OCI-LY3 (cell line): ENCODE data around the gene TEX14.

Experiments
- H2AFZ ChIP-seq: fragments of 200-600, 300-600 bp; shearing (Covaris generic); 2 replicates; pipeline ENCODE4 v1.6.0; 2014; ENCODE audit warnings: antibody characterized with exemption, low read depth, low read length
- H3K27ac ChIP-seq: fragments of 200-600, 300-600 bp; sonication (generic); 2 replicates; pipeline ENCODE4 v1.5.1; 2014; ENCODE audit warnings: mild to moderate bottlenecking, low read length, moderate library complexity, mixed read lengths
- H3K27me3 ChIP-seq: fragments of 200-600, 300-600 bp; sonication (generic); 2 replicates; pipeline ENCODE4 v1.6.1; 2014; ENCODE audit warnings: low read depth, low read length, mixed read lengths
- H3K36me3 ChIP-seq: fragments of 200-600, 300-600 bp; sonication (generic); replicated peaks from 2 replicates; pipeline ENCODE3; 2014; ENCODE audit warnings: low read depth, low read length, mixed read lengths
- H3K4me1 ChIP-seq: fragments of 300-600, 200-600 bp; sonication (generic); 2 replicates; pipeline ENCODE4 v1.6.1; 2014; ENCODE audit warnings: low read length, mixed read lengths
- H3K4me2 ChIP-seq: fragments of 200-600, 300-600 bp; sonication (generic); 2 replicates; pipeline ENCODE4 v1.6.1; 2014; ENCODE audit warnings: low read length, mixed read lengths
- H3K4me3 ChIP-seq: fragments of 300-600, 200-600 bp; sonication (generic); 2 replicates; pipeline ENCODE4 v1.5.1; 2014; ENCODE audit warnings: antibody characterized with exemption, mild to moderate bottlenecking, low read length, moderate library complexity
- H3K79me2 ChIP-seq: fragments of 300-600, 200-600 bp; shearing (Covaris generic); 2 replicates; pipeline ENCODE4 v1.6.1; 2014; ENCODE audit warnings: mild to moderate bottlenecking, low read length, mixed read lengths
- H3K9ac ChIP-seq: fragments of 300-600, 200-600 bp; shearing (Covaris generic); 2 replicates; pipeline ENCODE4 v1.6.0; 2014; ENCODE audit warnings: mild to moderate bottlenecking, low read length, moderate library complexity
- H3K9me3 ChIP-seq: fragments of 200-600, 300-600 bp; shearing (Covaris generic); 2 replicates; pipeline ENCODE4 v1.6.1; 2014; ENCODE audit warnings: low read length, mixed read lengths; ENCODE audit not compliant: insufficient read depth
- H4K20me1 ChIP-seq: fragments of 200-600, 300-600 bp; sonication (generic); 2 replicates; pipeline ENCODE4 v1.6.1; 2016; ENCODE audit warnings: low read length, mixed read lengths; ENCODE audit not compliant: insufficient read depth
- CTCF ChIP-seq: fragments of 200-600, 300-600 bp; sonication (generic); IDR thresholded peaks from 2 replicates; pipeline ENCODE4 v1.5.1; 2014; ENCODE audit warnings: antibody characterized with exemption, low read length, low read depth
- EZH2phosphoT487 ChIP-seq: fragments of 200-600 bp; shearing (Covaris generic); IDR thresholded peaks from 2 replicates; pipeline ENCODE4 v1.6.1; 2018; ENCODE audit warnings: antibody characterized with exemption, mixed run types, low read depth

Gene TEX14

DNA sequence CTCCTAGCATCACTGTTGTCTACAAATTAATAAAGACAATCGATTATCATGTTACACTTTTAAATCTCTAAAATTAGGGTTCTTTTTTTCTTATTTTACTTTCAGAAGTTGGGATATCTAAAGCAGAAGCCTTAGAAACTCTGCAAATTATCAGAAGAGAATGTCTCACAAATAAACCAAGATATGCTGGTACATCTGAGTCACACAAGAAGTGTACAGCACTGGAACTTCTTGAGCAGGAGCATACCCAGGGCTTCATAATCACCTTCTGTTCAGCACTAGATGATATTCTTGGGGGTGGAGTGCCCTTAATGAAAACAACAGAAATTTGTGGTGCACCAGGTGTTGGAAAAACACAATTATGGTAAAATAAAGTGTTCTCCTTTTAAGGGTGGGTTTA is 3.0 kb upstream of the TEX14 start:
- H2AFZ ChIP-seq, result no peak overlapping the region
- H3K27ac ChIP-seq, result no peak overlapping the region
- H3K9ac ChIP-seq, result no peak overlapping the region
- H3K27me3 ChIP-seq, result no peaks in the 10 kb centered on the region
- peaks cover 22% of the 10 kb centered on the region for H3K4me1 ChIP-seq
- TF ChIP-seq EZH2phosphoT487, result no peak
- TF ChIP-seq CTCF, result no peak
- H3K9me3 ChIP-seq, result no peaks in the 10 kb centered on the region
- H3K4me3 ChIP-seq, result no peak overlapping the region
- no peaks in the 10 kb centered on the region for H4K20me1 ChIP-seq
- H3K4me2 ChIP-seq, result no peak overlapping the region
- peaks cover 27% of the 10 kb centered on the region for H3K36me3 ChIP-seq
- peaks cover 32% of the 10 kb centered on the region for H3K79me2 ChIP-seq

DNA sequence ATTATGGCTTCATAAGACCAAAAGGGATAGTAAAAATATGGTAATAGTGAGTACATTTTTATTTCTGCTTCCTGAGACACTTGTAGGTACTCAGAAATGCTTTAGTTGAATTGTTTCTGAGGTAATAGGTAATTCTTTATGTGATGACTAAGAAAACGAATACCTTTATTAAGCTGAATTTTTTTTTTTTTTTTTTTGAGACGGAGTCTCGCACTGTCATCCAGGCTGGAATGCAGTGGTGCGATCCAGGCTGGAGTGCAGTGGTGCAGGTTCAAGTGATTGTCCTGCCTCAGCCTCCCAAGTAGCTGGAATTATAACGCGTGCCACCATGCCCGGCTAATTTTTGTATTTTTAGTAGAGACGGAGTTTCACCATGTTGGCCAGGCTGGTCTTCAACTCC is 2.5 kb upstream of the TEX14 start:
- H3K27ac ChIP-seq, result no peak overlapping the region
- peaks cover 22% of the 10 kb centered on the region for H3K4me1 ChIP-seq
- no peak overlapping the region for H2AFZ ChIP-seq
- H3K79me2 ChIP-seq, result peaks cover 32% of the 10 kb centered on the region
- TF ChIP-seq EZH2phosphoT487, result no peak
- no peak for TF ChIP-seq CTCF
- no peaks in the 10 kb centered on the region for H3K9me3 ChIP-seq
- no peaks in the 10 kb centered on the region for H4K20me1 ChIP-seq
- no peak overlapping the region for H3K9ac ChIP-seq
- peaks cover 21% of the 10 kb centered on the region for H3K36me3 ChIP-seq
- no peak overlapping the region for H3K4me3 ChIP-seq
- peak overlapping the region; percentile 88; the same call in 1 of the 2 replicates for H3K4me2 ChIP-seq
- no peaks in the 10 kb centered on the region for H3K27me3 ChIP-seq

- peak overlapping the region; percentile 87 for H3K9ac ChIP-seq
- no peak overlapping the region for H2AFZ ChIP-seq
- H3K27me3 ChIP-seq, result no peaks in the 10 kb centered on the region
Observed at GRCh38 chr17:58693751-58694150, 1.9 kb upstream of the TEX14 start.

DNA sequence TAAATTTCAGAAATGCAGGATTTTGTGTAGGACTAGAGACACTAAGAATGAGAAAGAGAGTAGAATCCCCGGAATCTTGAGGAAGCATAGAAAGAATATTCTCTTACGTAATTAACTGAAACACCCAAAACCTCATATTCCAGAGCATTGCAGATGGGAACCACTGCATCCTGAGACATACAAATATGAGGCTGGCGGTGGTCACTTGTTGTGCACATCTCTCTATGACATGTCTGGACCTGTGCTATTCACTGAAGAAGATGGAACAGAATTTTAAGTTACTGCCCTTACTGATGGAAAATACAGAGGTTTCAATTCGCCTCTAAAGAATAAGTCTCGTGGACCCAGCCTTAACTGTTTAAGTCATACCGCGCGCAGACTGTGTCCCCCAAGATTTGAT is 1.4 kb upstream of the TEX14 start:
- TF ChIP-seq CTCF (no peak), EZH2phosphoT487 (no peak)
- H3K4me2 ChIP-seq, result peak overlapping the region; percentile 88
- H3K9ac ChIP-seq, result peak overlapping the region; percentile 87
- H2AFZ ChIP-seq, result no peak overlapping the region
- H3K9me3 ChIP-seq, result no peaks in the 10 kb centered on the region
- H3K4me3 ChIP-seq, result peak overlapping the region; percentile 92
- H3K79me2 ChIP-seq, result peaks cover 32% of the 10 kb centered on the region
- peaks cover 22% of the 10 kb centered on the region for H3K4me1 ChIP-seq
- H3K27ac ChIP-seq, result peak overlapping the region; percentile 71
- H3K27me3 ChIP-seq, result no peaks in the 10 kb centered on the region
- H4K20me1 ChIP-seq, result no peaks in the 10 kb centered on the region
- peaks cover 19% of the 10 kb centered on the region for H3K36me3 ChIP-seq

More at GRCh38 chr17:58693751-58694150, 1.9 kb upstream of the TEX14 start:
- Histone ChIP-seq H3K4me3 (peak overlapping the region; percentile 92), H3K79me2 (peaks cover 32% of the 10 kb centered on the region), H3K9me3 (no peaks in the 10 kb centered on the region), H4K20me1 (no peaks in the 10 kb centered on the region), H3K36me3 (peaks cover 19% of the 10 kb centered on the region), H3K27ac (no peak overlapping the region), H3K4me1 (peaks cover 22% of the 10 kb centered on the region), H3K4me2 (peak overlapping the region; percentile 88)
- TF ChIP-seq EZH2phosphoT487, result no peak
- TF ChIP-seq CTCF, result no peak
